Mucosa of rectum (tissue), 2 donors: ENCODE results near the gene MPPED2.

Source experiments
- H3K27ac ChIP-seq, 2 donors: one replicate each; pipeline ENCODE4 v1.7.0; 2013; ENCODE audit warnings: inconsistent platforms in 2 of 2, low read depth in 2 of 2, low read length in 2 of 2
- H3K27me3 ChIP-seq, 2 donors: one replicate each; pipeline ENCODE4 v1.7.0; 2013; ENCODE audit warnings: low read length in 2 of 2; ENCODE audit not compliant: control insufficient read depth in 2 of 2, insufficient read depth in 2 of 2
- H3K36me3 ChIP-seq, 2 donors: one replicate each; pipeline ENCODE4 v1.7.0; 2013; ENCODE audit warnings: low read length in 2 of 2; ENCODE audit not compliant: control insufficient read depth in 2 of 2, insufficient read depth in 2 of 2
- H3K4me1 ChIP-seq, 2 donors: one replicate each; pipeline ENCODE4 v1.7.0; 2013; ENCODE audit warnings: low read length in 2 of 2, mild to moderate bottlenecking in 1 of 2; ENCODE audit not compliant: control insufficient read depth in 2 of 2, insufficient read depth in 2 of 2
- H3K4me3 ChIP-seq, 2 donors: one replicate each; pipeline ENCODE4 v1.7.0; 2013; ENCODE audit warnings: low read length in 2 of 2
- H3K9ac ChIP-seq, 2 donors: one replicate each; pipeline ENCODE4 v1.7.0; 2013; ENCODE audit warnings: low read length in 2 of 2, low read depth in 1 of 2, mild to moderate bottlenecking in 1 of 2
- H3K9me3 ChIP-seq, 2 donors: one replicate each; pipeline ENCODE4 v1.7.0; 2013; ENCODE audit warnings: low read length in 2 of 2; ENCODE audit not compliant: control insufficient read depth in 2 of 2
- donor health status: healthy.
- donor health status: Normal muscosa, but diverticular disease.

Gene MPPED2

DNA sequence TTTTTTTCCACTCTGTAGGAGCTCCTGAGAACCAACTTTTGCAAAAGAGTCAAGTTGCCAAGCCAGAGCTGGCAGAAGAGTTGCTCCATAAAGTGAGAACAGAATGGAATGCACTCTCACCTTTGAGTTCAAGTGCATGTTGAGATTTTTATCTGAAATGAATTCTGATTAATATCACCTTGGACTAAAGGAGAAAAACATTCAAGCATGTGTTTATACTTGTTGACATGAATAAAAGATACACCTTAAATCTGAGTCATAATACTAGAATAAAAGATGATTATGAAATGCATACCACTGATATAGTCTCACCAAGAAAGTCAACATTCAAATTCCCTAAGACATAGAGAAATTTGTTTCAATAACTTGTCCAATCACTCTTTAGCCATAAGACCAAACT lies 225.4 kb downstream of the MPPED2 start:
- H3K9ac ChIP-seq = no peak overlapping the region
- no peaks in the 10 kb centered on the region for H3K9me3 ChIP-seq
- no peak overlapping the region for H3K4me3 ChIP-seq
- H3K27ac ChIP-seq = no peak overlapping the region
- H3K4me1 ChIP-seq = no peaks in the 10 kb centered on the region
- H3K36me3 ChIP-seq = no peaks in the 10 kb centered on the region
- H3K27me3 ChIP-seq = peaks cover 0 to 2% of the 10 kb centered on the region in 2 donors
